C4-2B (cell line): Measurements from ENCODE around the gene AXIN1.

Experiments
- ZFX ChIP-seq: fragments of 450-650 bp; IDR thresholded peaks from 2 replicates; pipeline ENCODE4 v1.6.1; 2017
- TF ChIP-seq, protein P1 (sequence below): fragments of 450-650 bp; conservative IDR thresholded peaks from 2 replicates; pipeline ENCODE4 v1.5.1; 2017; ENCODE audit warnings: mild to moderate bottlenecking

DNA sequence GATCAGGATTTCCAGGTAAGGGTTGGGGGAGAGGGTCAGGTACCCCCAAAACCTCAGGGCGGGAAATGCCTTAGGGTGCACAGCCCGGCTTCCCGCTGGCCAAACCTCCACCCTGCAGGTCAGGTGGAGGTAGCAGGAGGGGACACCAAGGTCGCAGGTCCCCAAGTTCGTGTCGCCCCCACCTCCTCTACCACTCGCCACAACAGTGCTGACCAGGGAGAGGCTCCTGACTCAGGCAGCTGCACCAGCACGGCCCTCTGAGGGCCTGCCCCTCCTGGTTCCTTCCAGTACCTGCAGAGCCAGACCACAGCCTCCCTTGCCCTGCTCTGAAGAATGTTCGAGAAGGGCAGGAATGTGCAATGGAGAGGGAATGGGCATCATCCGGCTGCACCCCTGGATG, 14.0 kb upstream of the AXIN1 start:
- TF ChIP-seq, protein P1, sequence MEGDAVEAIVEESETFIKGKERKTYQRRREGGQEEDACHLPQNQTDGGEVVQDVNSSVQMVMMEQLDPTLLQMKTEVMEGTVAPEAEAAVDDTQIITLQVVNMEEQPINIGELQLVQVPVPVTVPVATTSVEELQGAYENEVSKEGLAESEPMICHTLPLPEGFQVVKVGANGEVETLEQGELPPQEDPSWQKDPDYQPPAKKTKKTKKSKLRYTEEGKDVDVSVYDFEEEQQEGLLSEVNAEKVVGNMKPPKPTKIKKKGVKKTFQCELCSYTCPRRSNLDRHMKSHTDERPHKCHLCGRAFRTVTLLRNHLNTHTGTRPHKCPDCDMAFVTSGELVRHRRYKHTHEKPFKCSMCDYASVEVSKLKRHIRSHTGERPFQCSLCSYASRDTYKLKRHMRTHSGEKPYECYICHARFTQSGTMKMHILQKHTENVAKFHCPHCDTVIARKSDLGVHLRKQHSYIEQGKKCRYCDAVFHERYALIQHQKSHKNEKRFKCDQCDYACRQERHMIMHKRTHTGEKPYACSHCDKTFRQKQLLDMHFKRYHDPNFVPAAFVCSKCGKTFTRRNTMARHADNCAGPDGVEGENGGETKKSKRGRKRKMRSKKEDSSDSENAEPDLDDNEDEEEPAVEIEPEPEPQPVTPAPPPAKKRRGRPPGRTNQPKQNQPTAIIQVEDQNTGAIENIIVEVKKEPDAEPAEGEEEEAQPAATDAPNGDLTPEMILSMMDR: no peak
- TF ChIP-seq ZFX: no peak
